Heart left ventricle (tissue), 16 donors: Measurements from ENCODE around the gene UBAP1L. TPM values are rescaled to one million over a fixed set of nuclear protein-coding genes. Genes with fewer than 3 reads are reported as not detected.
A peak's percentile ranks its signal among the peaks of the same experiment; 100 is the strongest.

ENCODE experiments used
- ATAC-seq, 4 donors: fragments of 200-7000 bp; cut with Tn5 transposase; one replicate each; pipeline ENCODE4 v1.9.1; 2020 to 2022; ENCODE audit warnings: moderate library complexity in 4 of 4, mild to moderate bottlenecking in 3 of 4, moderate number of reproducible peaks in 1 of 4
- DNase-seq, 5 donors: peaks; one replicate each; pipeline ENCODE4 v3.0.0-alpha.2; 2020
- H3K27ac ChIP-seq, 12 donors: fragments of 200-600 bp; sonication (generic) in 4 of 12; one replicate each; pipeline versions ENCODE4 v1.5.0 to v1.8.0; 2016 to 2022; ENCODE audit warnings: mild to moderate bottlenecking in 2 of 12
- H3K27me3 ChIP-seq, 9 donors: fragments of 200-600 bp; sonication (generic) in 2 of 9; one replicate each; pipeline versions ENCODE4 v1.5.1 to v1.8.0; 2016 to 2022; ENCODE audit warnings: mild to moderate bottlenecking in 3 of 9
- H3K36me3 ChIP-seq, 9 donors: fragments of 200-600 bp; sonication (generic) in 2 of 9; one replicate each; pipeline versions ENCODE4 v1.5.0 to v1.8.0; 2018 to 2022; ENCODE audit warnings: mild to moderate bottlenecking in 2 of 9
- H3K4me1 ChIP-seq, 12 donors: fragments of 200-600 bp; sonication (generic) in 4 of 12; one replicate each; pipeline versions ENCODE4 v1.5.0 to v1.8.0; 2016 to 2022; ENCODE audit warnings: mild to moderate bottlenecking in 3 of 12
- H3K4me3 ChIP-seq, 12 donors: fragments of 200-600 bp; sonication (generic) in 4 of 12; one replicate each; pipeline versions ENCODE4 v1.5.0 to v1.8.0; 2017 to 2022; ENCODE audit warnings: mild to moderate bottlenecking in 9 of 12, moderate library complexity in 4 of 12
- H3K9me3 ChIP-seq, 12 donors: fragments of 200-600 bp; sonication (generic) in 4 of 12; one replicate each; pipeline versions ENCODE4 v1.5.0 to v1.8.0; 2016 to 2022; ENCODE audit warnings: mild to moderate bottlenecking in 1 of 12
- POLR2A ChIP-seq, 2 donors: fragments of 450-650 bp; IDR thresholded peaks; one replicate each; pipeline ENCODE4 v1.6.1; 2017; ENCODE audit warnings: antibody characterized with exemption in 2 of 2, mild to moderate bottlenecking in 2 of 2, moderate library complexity in 2 of 2
- WGBS, 4 donors: extraction: QIAGEN DNeasy Blood & Tissue Kit in 2 of 4; methylation state at CpG; one replicate each; pipeline versions ENCODE4 v1.1.5 to v1.1.7; 2013 to 2018; 5-methylcytosine and 5-hydroxymethylcytosine counted together
- intact Hi-C, 10 donors: fragments of 100-400 bp; cut with DNase I; formaldehyde crosslinking; loops; one replicate each; pipeline versions ENCODE4 v1.11.1 to v1.14.2; 2022
- polyA plus RNA-seq, 2 donors: library from polyadenylated mRNA; stranded (reverse); fragments of 200-250 nt; gene quantifications; one replicate each; pipeline ENCODE4 v1.2.3, GENCODE V29; 2013
- total RNA-seq, 9 donors: library from RNA; depleted of rRNA in 2 of 9; stranded (reverse); fragments of >200 nt in 2 of 9; fragmentation: NEBNext Ultra II Directional in 3 of 9; extraction: Animal tissue kit (Norgen Biotek cat#: 25700) in 3 of 9; gene quantifications; one replicate each; pipeline versions ENCODE4 v1.1.0 to v1.2.4, GENCODE V29; 2016 to 2023
- TF ChIP-seq, protein P1 (sequence below), 12 donors: fragments of 200-600 bp; sonication (generic) in 4 of 12; IDR thresholded peaks; one replicate each; pipeline versions ENCODE4 v1.5.0 to v1.8.0; 2018 to 2022; ENCODE audit warnings: antibody characterized with exemption in 12 of 12, mild to moderate bottlenecking in 5 of 12
- donor health status: ischemic (EF 13 %, LVEDD 7.1; RV severe dilation, severe dysfunction).
- donor health status: healthy with polysubstance abuse.
- donor health status: DM: no; HTN: yes; CAD: no.
- donor health status: DM: no; HTN: no; CAD: no.
- donor health status: ischemic (EF 25% LVEDD 6.9; RV normal size, moderate dysfunction).
- donor health status: ischemic (EF 25% LVEDD 5.7; RV mildly dilated, moderate dysfunction).
- donor health status: healthy.
- donor health status: DM: yes; HTN: yes; CAD: no.
- donor health status: ischemic (EF 35%, LVEDD 5.7; RV mildly dilated, moderate dysfunction).
- donor health status: nonischemic (EF 11% LVEDD 7.7; RV severe dilation, severe dysfunction).
- donor health status: DM: yes; HTN: yes; CAD: no.
- donor health status: PGD.
- donor health status: ischemic (EF 29% LVEDD 5.4; RV normal size, mild dysfunction).
- donor health status: nonischemic (EF 23%, LVEDD 6.1; RV moderate dilation, normal function).

Gene UBAP1L
- total and polyA plus RNA-seq, 11 donors = 0.51 to 2.2 (median 1.3) TPM

DNA sequence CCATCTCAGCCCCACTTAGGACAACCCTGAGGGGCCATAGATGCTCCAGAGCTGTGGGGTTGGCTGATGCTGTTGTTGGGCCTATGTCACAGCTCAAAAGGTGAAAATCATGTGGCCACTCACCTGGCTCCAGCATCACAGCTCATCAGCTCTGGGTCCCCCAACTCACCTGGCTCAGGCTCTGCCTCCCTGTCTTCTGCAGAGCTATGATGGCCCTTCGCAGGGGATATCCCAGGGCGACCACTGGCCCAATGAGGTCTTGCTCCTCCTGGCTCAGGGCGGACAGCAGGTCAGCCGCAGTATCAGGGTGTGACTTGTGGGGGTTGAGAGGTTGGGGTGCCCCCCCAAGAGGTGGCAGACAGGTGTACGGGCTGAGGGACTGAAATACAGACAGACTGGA, 15.7 kb downstream of the UBAP1L start:
- H3K4me1 ChIP-seq = peaks cover 0 to 10% (median 4%) of the 10 kb centered on the region in 12 donors
- no peak overlapping the region for H3K4me3 ChIP-seq
- ATAC-seq (no peak), DNase-seq (no peak)
- H3K27ac ChIP-seq = no peak overlapping the region
- WGBS, 4 donors = 95 to 100% (median 99%) methylated on average over 5 of the region's 5 CpGs
- H3K27me3 ChIP-seq = no peaks in the 10 kb centered on the region
- H3K36me3 ChIP-seq = peaks cover 0 to 64% (median 40%) of the 10 kb centered on the region in 9 donors
- TF ChIP-seq, protein P1, sequence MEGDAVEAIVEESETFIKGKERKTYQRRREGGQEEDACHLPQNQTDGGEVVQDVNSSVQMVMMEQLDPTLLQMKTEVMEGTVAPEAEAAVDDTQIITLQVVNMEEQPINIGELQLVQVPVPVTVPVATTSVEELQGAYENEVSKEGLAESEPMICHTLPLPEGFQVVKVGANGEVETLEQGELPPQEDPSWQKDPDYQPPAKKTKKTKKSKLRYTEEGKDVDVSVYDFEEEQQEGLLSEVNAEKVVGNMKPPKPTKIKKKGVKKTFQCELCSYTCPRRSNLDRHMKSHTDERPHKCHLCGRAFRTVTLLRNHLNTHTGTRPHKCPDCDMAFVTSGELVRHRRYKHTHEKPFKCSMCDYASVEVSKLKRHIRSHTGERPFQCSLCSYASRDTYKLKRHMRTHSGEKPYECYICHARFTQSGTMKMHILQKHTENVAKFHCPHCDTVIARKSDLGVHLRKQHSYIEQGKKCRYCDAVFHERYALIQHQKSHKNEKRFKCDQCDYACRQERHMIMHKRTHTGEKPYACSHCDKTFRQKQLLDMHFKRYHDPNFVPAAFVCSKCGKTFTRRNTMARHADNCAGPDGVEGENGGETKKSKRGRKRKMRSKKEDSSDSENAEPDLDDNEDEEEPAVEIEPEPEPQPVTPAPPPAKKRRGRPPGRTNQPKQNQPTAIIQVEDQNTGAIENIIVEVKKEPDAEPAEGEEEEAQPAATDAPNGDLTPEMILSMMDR (IDR thresholded peaks at IDR 0.05) = no peak
- no peak for TF ChIP-seq POLR2A (IDR thresholded peaks at IDR 0.05)
- intact Hi-C loops = no loop called here
- no peaks in the 10 kb centered on the region for H3K9me3 ChIP-seq

DNA sequence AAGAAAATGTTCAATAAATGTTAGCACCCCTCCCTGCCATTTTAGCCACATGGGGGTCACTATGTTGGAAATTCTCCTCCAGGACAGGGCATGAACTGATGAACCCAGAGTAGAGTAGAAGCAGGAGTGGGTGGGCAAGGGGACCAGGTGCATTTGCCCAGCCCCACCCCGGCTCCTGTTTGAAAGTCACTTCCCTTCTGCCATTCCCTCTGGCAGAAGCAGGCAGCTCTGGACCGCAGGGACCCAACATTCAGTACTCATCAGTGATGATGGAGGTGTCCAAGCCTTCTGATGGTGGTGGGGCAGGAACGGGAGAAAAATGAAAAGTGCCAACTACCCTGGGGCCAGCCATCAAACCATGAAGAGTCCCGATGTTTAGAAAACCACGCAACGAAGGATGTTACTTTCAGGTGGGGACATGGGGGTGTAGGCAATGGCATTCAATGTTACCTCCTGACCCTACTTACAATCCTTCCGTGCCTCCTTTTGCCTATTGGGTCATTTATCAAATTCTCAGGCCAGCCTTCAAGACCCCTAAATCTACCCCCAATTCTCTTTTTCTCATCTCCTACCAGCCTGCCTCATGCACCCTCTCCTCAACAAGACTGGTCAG, 17.2 kb downstream of the UBAP1L start:
- no peak for DNase-seq
- no peak overlapping the region for H3K4me3 ChIP-seq
- intact Hi-C loops = no loop called here
- no peaks in the 10 kb centered on the region for H3K9me3 ChIP-seq
- peaks cover 0 to 56% (median 40%) of the 10 kb centered on the region in 9 donors for H3K36me3 ChIP-seq
- no peaks in the 10 kb centered on the region for H3K27me3 ChIP-seq
- H3K27ac ChIP-seq = no peak overlapping the region
- 96 to 98% (median 97%) methylated on average over 7 of the region's 7 CpGs for WGBS, 4 donors
- TF ChIP-seq, protein P1 (IDR thresholded peaks at IDR 0.05) = no peak
- TF ChIP-seq POLR2A (IDR thresholded peaks at IDR 0.05) = no peak
- no peak for ATAC-seq
- H3K4me1 ChIP-seq = peaks cover 0 to 13% (median 6%) of the 10 kb centered on the region in 12 donors

DNA sequence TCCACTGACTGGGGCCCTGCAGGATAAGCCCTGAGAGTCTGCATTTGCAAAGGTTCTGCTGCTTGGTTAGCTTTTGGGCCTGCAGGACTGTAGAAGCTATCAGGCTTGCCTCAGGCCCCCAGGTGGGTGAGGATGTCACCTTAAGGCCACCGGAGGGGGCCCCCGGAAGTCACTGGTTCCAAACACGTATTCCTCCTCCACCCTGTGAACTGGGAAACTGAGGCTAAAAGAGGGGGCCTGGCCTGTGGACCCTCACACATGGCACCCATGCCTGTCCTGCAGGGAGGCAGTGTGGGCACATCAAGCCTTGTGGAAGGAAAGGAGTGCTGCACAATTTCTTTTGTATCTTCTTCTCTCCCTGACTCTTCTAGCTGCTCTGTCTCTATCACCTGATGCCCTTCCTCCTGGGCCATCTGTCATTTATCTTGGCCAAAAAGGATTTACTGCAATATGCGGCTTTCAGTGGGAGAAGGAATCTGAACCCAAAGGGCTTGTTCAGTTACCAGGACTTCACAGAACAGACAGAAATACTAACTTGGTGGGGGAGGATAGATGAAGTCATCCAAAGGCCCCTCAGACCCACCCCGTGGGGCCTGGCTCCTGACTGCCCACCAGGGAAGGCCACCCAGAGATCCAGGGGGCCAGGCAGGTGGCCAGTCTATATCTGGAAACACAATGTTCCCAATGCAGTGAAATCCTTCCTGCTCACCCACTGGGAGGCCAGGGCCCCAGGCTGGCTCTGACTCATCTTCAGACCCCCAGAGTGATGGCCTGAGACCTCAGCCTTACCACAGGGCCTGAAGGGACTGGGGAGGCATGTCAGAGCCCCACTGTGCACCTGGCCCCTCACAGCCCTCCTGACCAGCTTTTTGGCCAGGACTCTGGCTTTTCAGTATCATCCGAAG, 18.3 kb downstream of the UBAP1L start:
- intact Hi-C loops = no loop called here
- peaks cover 0 to 48% (median 32%) of the 10 kb centered on the region in 9 donors for H3K36me3 ChIP-seq
- DNase-seq (no peak), ATAC-seq (no peak)
- H3K27ac ChIP-seq = peak overlapping the region in 1 of 12 donors; percentile 8
- WGBS, 4 donors = 91 to 96% (median 93%) methylated on average over 6 of the region's 6 CpGs
- TF ChIP-seq POLR2A (IDR thresholded peaks at IDR 0.05) = no peak
- TF ChIP-seq, protein P1 (IDR thresholded peaks at IDR 0.05) = no peak
- no peak overlapping the region for H3K4me3 ChIP-seq
- peaks cover 0 to 22% (median 6%) of the 10 kb centered on the region in 12 donors for H3K4me1 ChIP-seq
- no peaks in the 10 kb centered on the region for H3K27me3 ChIP-seq
- H3K9me3 ChIP-seq = no peaks in the 10 kb centered on the region

DNA sequence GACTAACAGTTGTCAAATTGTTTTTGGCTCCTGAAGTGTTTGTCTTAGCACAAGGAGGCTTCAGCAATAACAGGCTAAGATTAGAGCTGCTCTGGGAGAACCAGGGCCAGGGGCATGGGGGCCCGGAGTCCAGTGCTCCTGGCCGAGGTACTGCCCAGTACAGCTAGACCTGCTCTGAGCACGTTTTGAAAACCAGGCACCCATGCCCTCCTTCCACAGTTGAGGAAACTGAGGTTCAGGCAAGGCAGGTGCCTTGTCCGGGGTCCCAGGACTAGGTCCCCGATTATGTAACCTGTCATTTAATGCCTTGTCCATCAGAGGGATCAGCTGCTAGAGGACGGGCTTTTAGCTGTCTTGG, 19.3 kb downstream of the UBAP1L start:
- peak overlapping the region in 1 of 12 donors; percentile 71 for H3K27ac ChIP-seq
- DNase-seq = no peak
- peaks cover 0 to 23% (median 5%) of the 10 kb centered on the region in 12 donors for H3K4me1 ChIP-seq

More for the DNA sequence above, 19.3 kb downstream of the UBAP1L start:
- 87 to 93% (median 88%) methylated on average over 3 to 6 of the region's 6 CpGs for WGBS, 4 donors
- intact Hi-C loops = no loop called here
- H3K27me3 ChIP-seq = no peaks in the 10 kb centered on the region
- peaks cover 0 to 43% (median 28%) of the 10 kb centered on the region in 9 donors for H3K36me3 ChIP-seq
- H3K4me3 ChIP-seq = no peak overlapping the region
- ATAC-seq = no peak
- TF ChIP-seq, protein P1 (IDR thresholded peaks at IDR 0.05) = no peak
- TF ChIP-seq POLR2A (IDR thresholded peaks at IDR 0.05) = no peak
- H3K9me3 ChIP-seq = no peaks in the 10 kb centered on the region
